Liver (tissue), 9 donors: Measurements from ENCODE around the gene REL. TPM values are rescaled to one million over a fixed set of nuclear protein-coding genes. Genes with fewer than 3 reads are reported as not detected.

Experiments used
- DNase-seq: peaks from one replicate; pipeline ENCODE4 v3.0.0-alpha.2; 2017; ENCODE audit warnings: low spot score
- H3K27ac ChIP-seq, 2 donors: one replicate each; pipeline ENCODE4 v1.7.0; 2013; ENCODE audit warnings: inconsistent platforms in 2 of 2, low read length in 2 of 2, control low read depth in 1 of 2, low read depth in 1 of 2, mild to moderate bottlenecking in 1 of 2
- H3K27me3 ChIP-seq, 4 donors: one replicate each; pipeline versions ENCODE4 v1.6.1 to v1.7.0; 2013; ENCODE audit warnings: low read length in 3 of 4, inconsistent platforms in 1 of 4, mild to moderate bottlenecking in 1 of 4, moderate library complexity in 1 of 4; ENCODE audit not compliant: control insufficient read depth in 4 of 4, insufficient read depth in 4 of 4
- H3K36me3 ChIP-seq, 4 donors: one replicate each; pipeline versions ENCODE4 v1.6.1 to v1.7.0; 2013; ENCODE audit warnings: low read length in 3 of 4, mild to moderate bottlenecking in 3 of 4, low read depth in 1 of 4, moderate library complexity in 1 of 4; ENCODE audit not compliant: control insufficient read depth in 4 of 4, insufficient read depth in 3 of 4
- H3K4me1 ChIP-seq, 4 donors: one replicate each; pipeline versions ENCODE4 v1.6.1 to v1.7.0; 2013; ENCODE audit warnings: low read length in 3 of 4, mild to moderate bottlenecking in 3 of 4, moderate library complexity in 1 of 4; ENCODE audit not compliant: control insufficient read depth in 4 of 4, insufficient read depth in 4 of 4
- H3K4me3 ChIP-seq, 3 donors: one replicate each; pipeline versions ENCODE4 v1.6.1 to v1.7.0; 2013; ENCODE audit warnings: low read length in 3 of 3, control low read depth in 1 of 3, low read depth in 1 of 3, mild to moderate bottlenecking in 1 of 3
- H3K9ac ChIP-seq, 2 donors: one replicate each; pipeline ENCODE4 v1.7.0; 2013; ENCODE audit warnings: low read length in 2 of 2, mild to moderate bottlenecking in 2 of 2, moderate library complexity in 2 of 2, control low read depth in 1 of 2, low read depth in 1 of 2
- H3K9me3 ChIP-seq, 4 donors: one replicate each; pipeline versions ENCODE4 v1.6.1 to v1.7.0; 2013; ENCODE audit warnings: low read length in 3 of 4; ENCODE audit not compliant: control insufficient read depth in 4 of 4
- ATF3 ChIP-seq: IDR thresholded peaks from 2 replicates; pipeline ENCODE4 v1.6.1; 2016; ENCODE audit warnings: antibody characterized with exemption
- CTCF ChIP-seq: fragments of 150-350 bp; IDR thresholded peaks from 2 replicates; pipeline ENCODE4 v1.5.1; 2017; ENCODE audit warnings: improper control_type of control experiment, low read depth, low read length; ENCODE audit not compliant: missing input control
- EGR1 ChIP-seq, 2 donors: IDR thresholded peaks; 2 replicates each; pipeline ENCODE4 v1.6.1; 2016 to 2018; ENCODE audit warnings: antibody characterized with exemption in 2 of 2, low read depth in 2 of 2
- FOXA1 ChIP-seq: IDR thresholded peaks from 2 replicates; pipeline ENCODE4 v1.6.1; 2016; ENCODE audit warnings: antibody characterized with exemption
- FOXA2 ChIP-seq: IDR thresholded peaks from 2 replicates; pipeline ENCODE4 v1.6.1; 2016; ENCODE audit warnings: antibody characterized with exemption
- GABPA ChIP-seq, 2 donors: IDR thresholded peaks in 1 of 2; conservative IDR thresholded peaks in 1 of 2; 2 replicates each; pipeline ENCODE4 v1.6.1; 2016; ENCODE audit warnings: antibody characterized with exemption in 2 of 2, mild to moderate bottlenecking in 1 of 2, moderate library complexity in 1 of 2
- HNF4A ChIP-seq, 2 donors: conservative IDR thresholded peaks; 2 replicates each; pipeline ENCODE4 v1.6.1; 2016; ENCODE audit warnings: antibody characterized with exemption in 2 of 2, mild to moderate bottlenecking in 2 of 2
- HNF4G ChIP-seq: IDR thresholded peaks from 2 replicates; pipeline ENCODE4 v1.6.1; 2016; ENCODE audit warnings: antibody characterized with exemption
- JUND ChIP-seq, 2 donors: IDR thresholded peaks; 2 replicates each; pipeline ENCODE4 v1.6.1; 2016; ENCODE audit warnings: antibody characterized with exemption in 2 of 2
- MAX ChIP-seq: IDR thresholded peaks from 2 replicates; pipeline ENCODE4 v1.6.1; 2016; ENCODE audit warnings: antibody characterized with exemption
- NR2F2 ChIP-seq: IDR thresholded peaks from 2 replicates; pipeline ENCODE4 v1.6.1; 2016; ENCODE audit warnings: antibody characterized with exemption
- RAD21 ChIP-seq, 2 donors: IDR thresholded peaks; 2 replicates each; pipeline ENCODE4 v1.6.1; 2016; ENCODE audit warnings: antibody characterized with exemption in 2 of 2, mild to moderate bottlenecking in 2 of 2
- REST ChIP-seq: IDR thresholded peaks from 2 replicates; pipeline ENCODE4 v1.6.1; 2016; ENCODE audit warnings: antibody characterized with exemption, mild to moderate bottlenecking
- RXRA ChIP-seq, 2 donors: IDR thresholded peaks; 2 replicates each; pipeline ENCODE4 v1.6.1; 2017 to 2018; ENCODE audit warnings: antibody characterized with exemption in 2 of 2, mild to moderate bottlenecking in 1 of 2
- SP1 ChIP-seq: IDR thresholded peaks from 2 replicates; pipeline ENCODE4 v1.6.1; 2018; ENCODE audit warnings: antibody characterized with exemption, mild to moderate bottlenecking
- TAF1 ChIP-seq: conservative IDR thresholded peaks from 2 replicates; pipeline ENCODE4 v1.6.1; 2016; ENCODE audit warnings: antibody characterized with exemption, mild to moderate bottlenecking
- YY1 ChIP-seq: IDR thresholded peaks from 2 replicates; pipeline ENCODE4 v1.6.1; 2016; ENCODE audit warnings: antibody characterized with exemption, mild to moderate bottlenecking
- ZBTB33 ChIP-seq: IDR thresholded peaks from 2 replicates; pipeline ENCODE4 v1.6.1; 2016; ENCODE audit warnings: antibody characterized with exemption
- WGBS: extraction: QIAGEN DNeasy Blood & Tissue Kit; methylation state at CpG from one replicate; pipeline ENCODE4 v1.1.7; 2013; 5-methylcytosine and 5-hydroxymethylcytosine counted together
- polyA plus RNA-seq, 2 donors: library from polyadenylated mRNA; stranded (reverse) in 1 of 2; unstranded in 1 of 2; fragments of 200-250 nt in 1 of 2; fragments of >200 nt in 1 of 2; fragmentation: Nextera tagmentation in 1 of 2; extraction: Ambion mirVana in 1 of 2; gene quantifications; one replicate each; pipeline versions ENCODE4 v1.2.1 to v1.2.3, GENCODE V29; 2013 to 2015
- total RNA-seq, 2 donors: library from RNA; depleted of rRNA; stranded (reverse); fragments of >200 nt; gene quantifications; one replicate each; pipeline ENCODE4 v1.2.3, GENCODE V29; 2014
- donor health status: healthy.
- donor health status: healthy.
- donor health status: healthy.
- donor health status: healthy.
- donor health status: healthy.

Gene REL
- total and polyA plus RNA-seq, 4 donors, result 1.1 to 7.0 (median 4.4) TPM

- H3K4me3 ChIP-seq, result no peak overlapping the region
- H3K4me1 ChIP-seq, result no peaks in the 10 kb centered on the region
- 83% methylated on average over 5 of the region's 5 CpGs for WGBS
- no peak for DNase-seq
- H3K27me3 ChIP-seq, result no peaks in the 10 kb centered on the region
- H3K27ac ChIP-seq, result no peak overlapping the region
- H3K9ac ChIP-seq, result no peak overlapping the region
- no peaks in the 10 kb centered on the region for H3K9me3 ChIP-seq
- peaks cover 4 to 26% (median 19%) of the 10 kb centered on the region in 4 donors for H3K36me3 ChIP-seq
- TF ChIP-seq SP1, result no peak
- no peak for TF ChIP-seq REST
- no peak for TF ChIP-seq ATF3
- no peak for TF ChIP-seq RXRA (IDR thresholded peaks at IDR 0.05)
- no peak for TF ChIP-seq GABPA (IDR thresholded peaks at IDR 0.05 in 1 of 2, conservative IDR thresholded peaks at IDR 0.05 in 1 of 2)
- no peak for TF ChIP-seq EGR1 (IDR thresholded peaks at IDR 0.05; ENCODE audit: low read depth in 2 of 2)
- no peak for TF ChIP-seq TAF1
- no peak for TF ChIP-seq FOXA1
- TF ChIP-seq YY1, result no peak
- no peak for TF ChIP-seq JUND (IDR thresholded peaks at IDR 0.05)
- no peak for TF ChIP-seq MAX
- TF ChIP-seq NR2F2, result no peak
- TF ChIP-seq CTCF, result no peak
- no peak for TF ChIP-seq HNF4A (conservative IDR thresholded peaks at IDR 0.05)
- no peak for TF ChIP-seq HNF4G
- TF ChIP-seq ZBTB33, result no peak
- no peak for TF ChIP-seq RAD21 (IDR thresholded peaks at IDR 0.05)
Measured at GRCh38 chr2:60957643-60958042, 76.3 kb downstream of the REL start.

GRCh38 chr2:60958361-60958760 lies 77.0 kb downstream of the REL start:
- Histone ChIP-seq H3K9ac (no peak overlapping the region), H3K27ac (no peak overlapping the region), H3K9me3 (no peaks in the 10 kb centered on the region), H3K36me3 (peaks cover 4 to 24% (median 18%) of the 10 kb centered on the region in 4 donors), H3K27me3 (no peaks in the 10 kb centered on the region), H3K4me1 (no peaks in the 10 kb centered on the region), H3K4me3 (no peak overlapping the region)
- 93% methylated on average over 3 of the region's 3 CpGs for WGBS
- TF ChIP-seq FOXA2 (no peak), GABPA (IDR thresholded peaks at IDR 0.05 in 1 of 2, conservative IDR thresholded peaks at IDR 0.05 in 1 of 2) (no peak), EGR1 (IDR thresholded peaks at IDR 0.05; ENCODE audit: low read depth in 2 of 2) (no peak), ATF3 (no peak), HNF4G (no peak), FOXA1 (no peak), TAF1 (no peak), MAX (no peak), JUND (IDR thresholded peaks at IDR 0.05) (no peak)
- DNase-seq, result no peak
